OCI-LY1 (cell line): ENCODE results near the gene TMEM207.

Experiments
- H2AFZ ChIP-seq: fragments of 200-600 bp; sonication (generic), shearing (Covaris generic); 2 replicates; pipeline ENCODE4 v1.6.0; 2014; ENCODE audit warnings: antibody characterized with exemption, mild to moderate bottlenecking, low read length
- H3F3A ChIP-seq: fragments of 200-600 bp; sonication (generic), shearing (Covaris generic); 2 replicates; pipeline ENCODE4 v1.6.0; 2014; ENCODE audit warnings: mild to moderate bottlenecking, antibody characterized with exemption, low read length, moderate library complexity; ENCODE audit not compliant: insufficient read depth
- H3K27ac ChIP-seq: fragments of 200-600 bp; sonication (generic); 2 replicates; pipeline ENCODE4 v1.5.1; 2014; ENCODE audit warnings: low read length, mixed run types, mild to moderate bottlenecking, low read depth; ENCODE audit not compliant: poor library complexity, severe bottlenecking
- H3K27me3 ChIP-seq: fragments of 200-600 bp; sonication (generic); 2 replicates; pipeline ENCODE4 v1.6.0; 2014; ENCODE audit warnings: antibody characterized with exemption, mild to moderate bottlenecking, low read length, moderate library complexity; ENCODE audit not compliant: insufficient read depth
- H3K36me3 ChIP-seq: fragments of 200-600 bp; sonication (generic); 2 replicates; pipeline ENCODE4 v1.6.1; 2014; ENCODE audit warnings: mild to moderate bottlenecking, antibody characterized with exemption, low read length, moderate library complexity, mixed read lengths; ENCODE audit not compliant: insufficient read depth
- H3K4me1 ChIP-seq: fragments of 200-600 bp; sonication (generic); 2 replicates; pipeline ENCODE4 v1.5.1; 2014; ENCODE audit warnings: mild to moderate bottlenecking, low read length, moderate library complexity; ENCODE audit not compliant: insufficient read depth, severe bottlenecking
- H3K4me2 ChIP-seq: fragments of 200-600 bp; sonication (generic), shearing (Covaris generic); 2 replicates; pipeline ENCODE4 v1.6.1; 2014; ENCODE audit warnings: low read length
- H3K4me3 ChIP-seq: fragments of 200-600 bp; sonication (generic); 2 replicates; pipeline ENCODE4 v1.5.1; 2014; ENCODE audit warnings: low read length, low read depth, mild to moderate bottlenecking, mixed read lengths; ENCODE audit not compliant: poor library complexity, severe bottlenecking
- H3K79me2 ChIP-seq: fragments of 200-600 bp; shearing (Covaris generic); 2 replicates; pipeline ENCODE4 v1.6.1; 2016; ENCODE audit warnings: mixed run types, low read length, mixed read lengths; ENCODE audit not compliant: insufficient read depth
- H3K9ac ChIP-seq: fragments of 200-600 bp; sonication (generic), shearing (Covaris generic); 2 replicates; pipeline ENCODE4 v1.6.1; 2014; ENCODE audit warnings: mild to moderate bottlenecking, low read length, mixed read lengths
- H3K9me2 ChIP-seq: fragments of 200-600 bp; sonication (generic), shearing (Covaris generic); 2 replicates; pipeline ENCODE4 v1.6.1; 2014; ENCODE audit warnings: low read depth, mild to moderate bottlenecking, low read length, mixed read lengths
- H3K9me3 ChIP-seq: fragments of 200-600 bp; shearing (Covaris generic); 2 replicates; pipeline ENCODE4 v1.6.1; 2014; ENCODE audit warnings: low read length, mixed read lengths
- H4K20me1 ChIP-seq: fragments of 200-600 bp; sonication (generic), shearing (Covaris generic); 2 replicates; pipeline ENCODE4 v1.6.0; 2016; ENCODE audit warnings: mild to moderate bottlenecking, low read length; ENCODE audit not compliant: insufficient read depth
- CTCF ChIP-seq: fragments of 200-600 bp; sonication (generic), shearing (Covaris generic); IDR thresholded peaks from 2 replicates; pipeline ENCODE4 v1.5.1; 2017; ENCODE audit warnings: mild to moderate bottlenecking, antibody characterized with exemption, low read length, moderate library complexity, mixed read lengths
- EZH2 ChIP-seq: fragments of 200-600 bp; sonication (generic), shearing (Covaris generic); IDR thresholded peaks from 2 replicates; pipeline ENCODE4 v1.8.0; 2017; ENCODE audit warnings: borderline replicate concordance, mixed run types, mild to moderate bottlenecking, antibody characterized with exemption, low read length, moderate library complexity, mixed read lengths

TMEM207 gene

GRCh38 chr3:190449801-190450200, at the start of gene TMEM207:
Gene TMEM207, minus strand, starts transcription at chr3:190449901. Its CDS starts 92 bp downstream, at chr3:190449809.
- Histone ChIP-seq H3K9me2 (no peaks in the 10 kb centered on the region), H3K27ac (no peak within 1 kb of the TSS), H3F3A (no peaks in the 10 kb centered on the region), H3K79me2 (no peaks in the 10 kb centered on the region), H3K4me3 (no peak within 1 kb of the TSS), H3K4me1 (no peaks in the 10 kb centered on the region), H3K27me3 (no peaks in the 10 kb centered on the region), H4K20me1 (no peaks in the 10 kb centered on the region), H3K9ac (no peak within 1 kb of the TSS), H3K9me3 (no peaks in the 10 kb centered on the region), H3K36me3 (no peaks in the 10 kb centered on the region), H2AFZ (no peak within 1 kb of the TSS), H3K4me2 (no peak within 1 kb of the TSS)
- no peak for TF ChIP-seq CTCF
- no peak for TF ChIP-seq EZH2

GRCh38 chr3:190499122-190499521, 49.4 kb upstream of the TMEM207 start:
- Histone ChIP-seq H3K4me3 (no peak overlapping the region), H3K4me2 (no peak overlapping the region), H3K9me3 (no peaks in the 10 kb centered on the region), H3K9me2 (no peaks in the 10 kb centered on the region; the same call in 1 of the 2 replicates), H3K79me2 (no peaks in the 10 kb centered on the region), H3K36me3 (no peaks in the 10 kb centered on the region), H3K9ac (no peak overlapping the region), H3F3A (no peaks in the 10 kb centered on the region), H4K20me1 (no peaks in the 10 kb centered on the region), H3K27me3 (no peaks in the 10 kb centered on the region), H2AFZ (no peak overlapping the region), H3K27ac (no peak overlapping the region), H3K4me1 (no peaks in the 10 kb centered on the region)
- TF ChIP-seq CTCF (no peak), EZH2 (no peak)

GRCh38 chr3:190498293-190498692, 48.6 kb upstream of the TMEM207 start:
- no peak overlapping the region for H3K4me2 ChIP-seq
- no peak for TF ChIP-seq EZH2
- TF ChIP-seq CTCF: no peak
- no peak overlapping the region for H3K4me3 ChIP-seq
- H3K9me2 ChIP-seq: no peaks in the 10 kb centered on the region; the same call in 1 of the 2 replicates
- no peak overlapping the region for H2AFZ ChIP-seq
- no peaks in the 10 kb centered on the region for H3K4me1 ChIP-seq
- no peak overlapping the region for H3K9ac ChIP-seq
- H3K36me3 ChIP-seq: no peaks in the 10 kb centered on the region
- no peak overlapping the region for H3K27ac ChIP-seq
- no peaks in the 10 kb centered on the region for H3K27me3 ChIP-seq
- H3K79me2 ChIP-seq: no peaks in the 10 kb centered on the region
- H3K9me3 ChIP-seq: no peaks in the 10 kb centered on the region
- H4K20me1 ChIP-seq: no peaks in the 10 kb centered on the region
- H3F3A ChIP-seq: no peaks in the 10 kb centered on the region
